H1 (cell line): ENCODE data around the gene OR2A12. TPM values are rescaled to one million over a fixed set of nuclear protein-coding genes. Genes with fewer than 3 reads are reported as not detected.

Source experiments
- CTCF ChIA-PET: fragments of 300-600 bp; sonication (Branson Sonifier 250); formaldehyde crosslinking; loops from one replicate; lab custom pipeline; 2021; ENCODE audit not compliant: partially characterized antibody; lab: Charles Lee
- POLR2A ChIA-PET: fragments of 300-600 bp; sonication (Branson Sonifier 250); formaldehyde crosslinking; loops from one replicate; lab custom pipeline; 2021; ENCODE audit warnings: inconsistent platforms; ENCODE audit not compliant: partially characterized antibody; lab: Charles Lee
- DNase-seq, 2 experiments: peaks; one replicate each; pipeline versions ENCODE4 v3.0.0 to v3.0.0-alpha.2; 2010 to 2022; ENCODE audit warnings: low spot score in 2 of 2, low read depth in 1 of 2, mixed read lengths in 1 of 2
- FAIRE-seq: peaks from 2 replicates; lab custom pipeline; 2011; peaks lifted over from hg19 to GRCh38; lab: Jason Lieb, UNC
- H2AFZ ChIP-seq: 2 replicates; pipeline ENCODE4 v1.8.1; 2012; ENCODE audit warnings: low read length, inconsistent platforms
- H2AK5ac ChIP-seq: 2 replicates; pipeline ENCODE4 v1.6.1; 2013; ENCODE audit warnings: low read depth, low read length
- H2BK120ac ChIP-seq: replicated peaks from 2 replicates; pipeline ENCODE3; 2013; ENCODE audit warnings: low read depth, low read length, inconsistent platforms
- H2BK12ac ChIP-seq: 2 replicates; pipeline ENCODE4 v1.6.1; 2013; ENCODE audit warnings: low read depth, low read length
- H2BK15ac ChIP-seq: 2 replicates; pipeline ENCODE4 v1.6.1; 2013; ENCODE audit warnings: low read length
- H2BK20ac ChIP-seq: 2 replicates; pipeline ENCODE4 v1.6.1; 2013; ENCODE audit warnings: low read length
- H2BK5ac ChIP-seq: 2 replicates; pipeline ENCODE4 v1.6.1; 2013; ENCODE audit warnings: low read depth, low read length
- H3K14ac ChIP-seq: 2 replicates; pipeline ENCODE4 v1.6.1; 2013; ENCODE audit warnings: inconsistent platforms; ENCODE audit not compliant: insufficient read length
- H3K18ac ChIP-seq: 2 replicates; pipeline ENCODE4 v1.6.1; 2013; ENCODE audit warnings: low read length; ENCODE audit errors: extremely low read depth
- H3K23ac ChIP-seq: 2 replicates; pipeline ENCODE4 v1.6.1; 2013; ENCODE audit warnings: inconsistent platforms; ENCODE audit not compliant: insufficient read length
- H3K23me2 ChIP-seq: 2 replicates; pipeline ENCODE4 v1.6.1; 2013; ENCODE audit warnings: low read depth, low read length
- H3K27ac ChIP-seq: 2 replicates; pipeline ENCODE4 v1.6.1; 2011; ENCODE audit warnings: low read depth, low read length, inconsistent platforms
- H3K27me3 ChIP-seq, 4 experiments: replicated peaks in 1 of 4; 1 replicate in 1 of 4; 2 replicates in 3 of 4; pipeline versions ENCODE4 v1.6.1 to v1.8.1; 2011 to 2013; ENCODE audit warnings: low read length in 3 of 4, mild to moderate bottlenecking in 3 of 4, inconsistent platforms in 2 of 4, mixed read lengths in 2 of 4, moderate library complexity in 1 of 4; ENCODE audit not compliant: control insufficient read depth in 3 of 4, insufficient read depth in 3 of 4; ENCODE audit errors: extremely low read depth in 1 of 4
- H3K36me3 ChIP-seq, 4 experiments: 2 replicates each; pipeline versions ENCODE4 v1.6.1 to v1.8.1; 2011 to 2013; ENCODE audit warnings: mild to moderate bottlenecking in 4 of 4, low read length in 3 of 4, moderate library complexity in 2 of 4, control low read depth in 1 of 4, inconsistent platforms in 1 of 4; ENCODE audit not compliant: insufficient read depth in 4 of 4, control insufficient read depth in 2 of 4
- H3K4ac ChIP-seq: replicated peaks from 2 replicates; pipeline ENCODE3; 2013; ENCODE audit warnings: low read length, low read depth, mixed read lengths, inconsistent platforms; ENCODE audit not compliant: insufficient read length
- H3K4me1 ChIP-seq, 4 experiments: replicated peaks in 1 of 4; 1 replicate in 1 of 4; 2 replicates in 3 of 4; pipeline versions ENCODE4 v1.6.1 to v1.8.1; 2011 to 2013; ENCODE audit warnings: low read length in 3 of 4, inconsistent platforms in 2 of 4, mixed read lengths in 1 of 4; ENCODE audit not compliant: insufficient read depth in 4 of 4, control insufficient read depth in 3 of 4
- H3K4me2 ChIP-seq, 2 experiments: 2 replicates each; pipeline versions ENCODE4 v1.6.1 to v1.8.1; 2011 to 2013; ENCODE audit warnings: low read depth in 2 of 2, low read length in 2 of 2, control low read depth in 1 of 2, inconsistent platforms in 1 of 2, mild to moderate bottlenecking in 1 of 2; ENCODE audit not compliant: insufficient read depth in 1 of 2
- H3K4me3 ChIP-seq, 4 experiments: fragments of 200-600, 300-600 bp in 1 of 4; sonication (generic), shearing (Covaris generic), sonication (Bioruptor Twin) in 1 of 4; 2 replicates each; pipeline versions ENCODE4 v1.5.1 to v1.8.1; 2011 to 2016; ENCODE audit warnings: low read length in 4 of 4, low read depth in 3 of 4, control low read depth in 2 of 4, inconsistent platforms in 2 of 4, mild to moderate bottlenecking in 2 of 4, mixed read lengths in 1 of 4, moderate library complexity in 1 of 4; ENCODE audit not compliant: insufficient read depth in 2 of 4; ENCODE audit errors: extremely low read depth in 1 of 4
- H3K56ac ChIP-seq: replicated peaks from 2 replicates; pipeline ENCODE3; 2013; ENCODE audit warnings: low read depth, mild to moderate bottlenecking, mixed read lengths, low read length, inconsistent platforms; ENCODE audit not compliant: insufficient read length
- H3K79me1 ChIP-seq: 2 replicates; pipeline ENCODE4 v1.6.1; 2013; ENCODE audit warnings: low read depth, low read length, control low read depth
- H3K79me2 ChIP-seq, 2 experiments: 2 replicates each; pipeline versions ENCODE4 v1.6.1 to v1.8.1; 2012 to 2013; ENCODE audit warnings: low read length in 2 of 2, mild to moderate bottlenecking in 2 of 2, inconsistent platforms in 1 of 2; ENCODE audit not compliant: insufficient read depth in 2 of 2, control insufficient read depth in 1 of 2
- H3K9ac ChIP-seq, 4 experiments: replicated peaks in 1 of 4; 1 replicate in 1 of 4; 2 replicates in 3 of 4; pipeline versions ENCODE4 v1.6.1 to v1.8.1; 2011 to 2013; ENCODE audit warnings: low read depth in 3 of 4, low read length in 3 of 4, control low read depth in 2 of 4, mild to moderate bottlenecking in 2 of 4, moderate library complexity in 2 of 4, inconsistent platforms in 1 of 4; ENCODE audit errors: extremely low read depth in 1 of 4
- H3K9me3 ChIP-seq, 2 experiments: 2 replicates each; pipeline versions ENCODE4 v1.6.1 to v1.8.1; 2012 to 2013; ENCODE audit warnings: mild to moderate bottlenecking in 2 of 2, moderate library complexity in 2 of 2, control low read depth in 1 of 2, inconsistent platforms in 1 of 2, low read depth in 1 of 2, low read length in 1 of 2, mixed read lengths in 1 of 2; ENCODE audit not compliant: insufficient read depth in 2 of 2
- H4K20me1 ChIP-seq, 2 experiments: replicated peaks in 1 of 2; 2 replicates each; pipeline versions ENCODE3 to v1.8.1; 2011 to 2013; ENCODE audit warnings: inconsistent platforms in 2 of 2, low read length in 2 of 2, mild to moderate bottlenecking in 1 of 2; ENCODE audit not compliant: insufficient read depth in 2 of 2, control insufficient read depth in 1 of 2
- H4K5ac ChIP-seq: 2 replicates; pipeline ENCODE4 v1.6.1; 2013; ENCODE audit warnings: low read length, low read depth, mixed read lengths, inconsistent platforms; ENCODE audit not compliant: insufficient read length
- H4K8ac ChIP-seq: 2 replicates; pipeline ENCODE4 v1.8.0; 2013; ENCODE audit warnings: mild to moderate bottlenecking, moderate library complexity, low read length, inconsistent platforms; ENCODE audit not compliant: insufficient read depth; ENCODE audit errors: extremely low read depth
- H4K91ac ChIP-seq: replicated peaks from 2 replicates; pipeline ENCODE3; 2013; ENCODE audit warnings: low read length, mixed read lengths, inconsistent platforms; ENCODE audit not compliant: insufficient read length
- ASH2L ChIP-seq: fragments of 200-600, 300-600 bp; sonication (generic); IDR thresholded peaks from one replicate; pipeline ENCODE4 v1.7.1; 2017; ENCODE audit warnings: low read length
- BACH1 ChIP-seq: IDR thresholded peaks from 2 replicates; pipeline ENCODE4 v1.6.1; 2012; ENCODE audit warnings: low read length, improper control_type of control experiment
- BCL11A ChIP-seq, 2 experiments: IDR thresholded peaks; one replicate each; pipeline ENCODE4 v1.6.1; 2011; ENCODE audit warnings: low read depth in 2 of 2, low read length in 2 of 2, mild to moderate bottlenecking in 2 of 2
- CEBPB ChIP-seq: IDR thresholded peaks from 2 replicates; pipeline ENCODE4 v1.6.1; 2012; ENCODE audit warnings: low read depth, low read length
- CHD1 ChIP-seq: IDR thresholded peaks from 2 replicates; pipeline ENCODE4 v1.6.1; 2012; ENCODE audit warnings: low read depth, low read length, improper control_type of control experiment
- EP300 ChIP-seq, 2 experiments: IDR thresholded peaks; 1 replicate in 1 of 2; 2 replicates in 1 of 2; pipeline ENCODE4 v1.6.1; 2011 to 2012; ENCODE audit warnings: low read depth in 2 of 2, low read length in 2 of 2, mild to moderate bottlenecking in 2 of 2, borderline replicate concordance in 1 of 2, inconsistent platforms in 1 of 2, moderate library complexity in 1 of 2
- HDAC2 ChIP-seq, 2 experiments: fragments of 300-600 bp in 1 of 2; sonication (generic) in 1 of 2; IDR thresholded peaks; 2 replicates each; pipeline ENCODE4 v1.6.1; 2011 to 2012; ENCODE audit warnings: low read depth in 2 of 2, low read length in 2 of 2, mild to moderate bottlenecking in 2 of 2, moderate library complexity in 2 of 2, borderline replicate concordance in 1 of 2, inconsistent platforms in 1 of 2
- HDAC6 ChIP-seq: IDR thresholded peaks from one replicate; pipeline ENCODE4 v1.7.1; 2012; ENCODE audit warnings: low read depth, mild to moderate bottlenecking, inconsistent platforms, low read length, moderate library complexity
- JUN ChIP-seq: IDR thresholded peaks from 2 replicates; pipeline ENCODE4 v1.6.1; 2011; ENCODE audit warnings: low read depth, mild to moderate bottlenecking, improper control_type of control experiment, low read length
- RFX5 ChIP-seq: IDR thresholded peaks from 2 replicates; pipeline ENCODE4 v1.6.1; 2011; ENCODE audit warnings: low read depth, low read length, improper control_type of control experiment, borderline replicate concordance
- RXRA ChIP-seq: IDR thresholded peaks from 2 replicates; pipeline ENCODE4 v1.6.1; 2011; ENCODE audit warnings: low read depth, mild to moderate bottlenecking, low read length, moderate library complexity; ENCODE audit not compliant: insufficient read depth
- SAP30 ChIP-seq: fragments of 300-600 bp; sonication (generic); IDR thresholded peaks from 2 replicates; pipeline ENCODE4 v1.7.1; 2012; ENCODE audit warnings: low read length, moderate library complexity, mild to moderate bottlenecking, inconsistent platforms; ENCODE audit not compliant: insufficient read depth, insufficient replicate concordance
- SIX5 ChIP-seq: IDR thresholded peaks from 2 replicates; pipeline ENCODE4 v1.6.1; 2011; ENCODE audit warnings: mild to moderate bottlenecking, low read depth, low read length
- SP2 ChIP-seq: IDR thresholded peaks from 2 replicates; pipeline ENCODE4 v1.6.1; 2012; ENCODE audit warnings: mild to moderate bottlenecking, low read length, inconsistent platforms
- TAF1 ChIP-seq: IDR thresholded peaks from 2 replicates; pipeline ENCODE4 v1.6.1; 2011; ENCODE audit warnings: mild to moderate bottlenecking, low read depth, low read length
- YY1 ChIP-seq: IDR thresholded peaks from 2 replicates; pipeline ENCODE4 v1.6.1; 2011; ENCODE audit warnings: low read depth, mild to moderate bottlenecking, low read length
- WGBS, 2 experiments: shearing (Covaris generic) in 1 of 2; methylation state at CpG; one replicate each; pipeline versions ENCODE4 v1.1.6 to v1.1.7; 2013 to 2015; ENCODE audit warnings: low lambda C conversion rate in 2 of 2, mixed read lengths in 2 of 2, inconsistent platforms in 1 of 2, low coverage in 1 of 2, missing lambda C conversion rate in 1 of 2; ENCODE audit not compliant: insufficient replicate concordance in 2 of 2, insufficient coverage in 1 of 2, insufficient read length in 1 of 2; ENCODE audit errors: extremely low coverage in 1 of 2, missing lambda C conversion rate in 1 of 2; 5-methylcytosine and 5-hydroxymethylcytosine counted together
- polyA plus RNA-seq, 7 experiments: library from polyadenylated mRNA; depleted of rRNA in 3 of 7; stranded (reverse) in 5 of 7; unstranded in 2 of 7; fragments of >200 nt in 5 of 7; fragments of 200-250 nt in 2 of 7; gene quantifications; 1 replicate in 5 of 7; 2 replicates in 1 of 7; 4 replicates in 1 of 7; pipeline versions ENCODE4 v1.2.1 to v1.2.3, GENCODE V29; 2011 to 2013; ENCODE audit warnings: missing spikeins in 2 of 7, mixed read lengths in 2 of 7
- total RNA-seq: library from RNA; stranded (reverse); fragmentation: NEBNext Ultra II Directional; extraction: Animal tissue kit (Norgen Biotek cat#: 25700); gene quantifications from 2 replicates; pipeline ENCODE4 v1.2.1, GENCODE V29; 2021

The OR2A12 gene
- total and polyA plus RNA-seq, 2 of the 8 experiments (the other 6 are each of a cell fraction or from before 2014, with no cell fraction given) = not detected

DNA sequence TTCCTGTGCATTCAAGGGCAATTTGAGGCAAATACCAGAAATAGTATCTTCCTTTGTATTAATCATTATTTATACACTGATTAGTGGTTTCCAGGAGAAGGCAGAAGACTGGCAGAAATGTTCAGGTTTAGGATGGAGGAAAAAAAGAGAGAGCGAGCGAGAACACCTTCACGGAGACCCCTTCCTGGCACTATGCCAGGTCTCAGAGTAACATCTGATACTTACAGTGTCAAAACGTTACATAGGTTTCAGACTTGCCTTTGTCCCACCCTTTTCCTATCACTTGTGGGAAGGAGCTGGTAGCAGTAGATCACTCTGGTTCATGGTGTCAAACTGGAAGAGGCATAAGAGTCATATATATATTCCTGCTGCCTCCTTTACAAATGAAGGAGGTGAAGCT, 652 bp downstream of the OR2A12 start:
- Histone ChIP-seq H2BK12ac (no peak overlapping the region), H3K23ac (no peak overlapping the region), H3K4me3 (no peak overlapping the region), H3K79me1 (no peaks in the 10 kb centered on the region), H3K9ac (no peak overlapping the region; a peak in 1 of 7 replicates), H4K91ac (no peak overlapping the region), H3K14ac (no peak overlapping the region), H3K27ac (no peak overlapping the region), H3K27me3 (no peaks in the 10 kb centered on the region), H2BK15ac (no peak overlapping the region), H2BK5ac (no peak overlapping the region), H3K36me3 (no peaks in the 10 kb centered on the region), H3K9me3 (no peaks in the 10 kb centered on the region), H3K4me1 (no peaks in the 10 kb centered on the region), H2BK120ac (no peak overlapping the region), H3K18ac (no peak overlapping the region), H4K20me1 (no peaks in the 10 kb centered on the region), H3K4me2 (no peak overlapping the region), H4K5ac (no peak overlapping the region), H3K56ac (no peak overlapping the region), H3K79me2 (no peaks in the 10 kb centered on the region), H3K23me2 (no peaks in the 10 kb centered on the region), H2BK20ac (no peak overlapping the region), H2AK5ac (no peak overlapping the region), H3K4ac (no peak overlapping the region), H2AFZ (no peak overlapping the region), H4K8ac (no peak overlapping the region)
- DNase-seq (no peak), FAIRE-seq (no peak)
- ChIA-PET CTCF (interaction anchor here (0.9 to 1.3 kb wide), 2 partner anchors 22 to 24 kb away, joined by 3 to 4 read pairs; no protein-coding TSS in a partner anchor), POLR2A (no interaction called here)
- 82% methylated on average over 4 of the region's 4 CpGs; no CpG with 5 or more reads in 1 of the 2 experiments for WGBS, 2 experiments
- TF ChIP-seq BACH1 = no peak
- no peak for TF ChIP-seq CEBPB
- TF ChIP-seq EP300 (IDR thresholded peaks at IDR 0.05; ENCODE audit: borderline replicate concordance in 1 of 2, low read depth in 2 of 2, low read length in 2 of 2) = no peak
- TF ChIP-seq CHD1 = no peak
- TF ChIP-seq SIX5 = no peak
- no peak for TF ChIP-seq YY1
- TF ChIP-seq RXRA = no peak
- TF ChIP-seq SP2 = no peak
- no peak for TF ChIP-seq BCL11A (IDR thresholded peaks at IDR 0.05; ENCODE audit: low read depth in 2 of 2, low read length in 2 of 2)
- no peak for TF ChIP-seq HDAC2 (IDR thresholded peaks at IDR 0.05; ENCODE audit: borderline replicate concordance in 1 of 2, low read depth in 2 of 2, low read length in 2 of 2)
- TF ChIP-seq JUN = no peak
- TF ChIP-seq ASH2L = no peak
- no peak for TF ChIP-seq SAP30
- no peak for TF ChIP-seq HDAC6
- no peak for TF ChIP-seq RFX5
- no peak for TF ChIP-seq TAF1
